HCT116 (cell line): ENCODE measurements around the gene BAHCC1. TPM values are rescaled to one million over a fixed set of nuclear protein-coding genes. Genes with fewer than 3 reads are reported as not detected.

Source experiments
- ATAC-seq: fragments of 200-7000 bp; cut with Tn5 transposase; 2 replicates; pipeline ENCODE4 v1.9.1; 2020; ENCODE audit warnings: mild to moderate bottlenecking, moderate library complexity
- BruUV-seq: library from RNA; stranded (reverse); fragments of 400-500 nt; replicated peaks from 2 replicates; lab custom pipeline; 2021; lab: Mats Ljungman, UMichigan
- CTCF ChIA-PET: fragments of 300-600 bp; sonication (Branson Sonifier 250); formaldehyde crosslinking; loops from one replicate; lab custom pipeline; 2021; ENCODE audit warnings: antibody characterized with exemption; lab: Charles Lee
- POLR2A ChIA-PET: fragments of 300-600, 350-600 bp; sonication (Branson Sonifier 250); formaldehyde crosslinking; loops from one replicate; lab custom pipeline; 2021; ENCODE audit warnings: antibody characterized with exemption; lab: Charles Lee
- RAD21 ChIA-PET, 2 experiments: fragments of 300-600 bp; sonication (Branson Sonifier 250); formaldehyde crosslinking; loops; one replicate each; lab custom pipeline; 2023; ENCODE audit warnings: low total read pairs in 2 of 2; ENCODE audit not compliant: uncharacterized antibody in 2 of 2, unreplicated experiment in 2 of 2, low non-redundant PET in 1 of 2; lab: Charles Lee
- DNase-seq: peaks from one replicate; pipeline ENCODE4 v3.0.0-alpha.2; 2010; ENCODE audit warnings: low read depth, low spot score
- H2AFZ ChIP-seq: fragments of 200-600 bp; shearing (Covaris generic), sonication (generic); 2 replicates; pipeline ENCODE4 v1.6.1; 2017; ENCODE audit warnings: low read depth, mixed run types, mixed read lengths, antibody characterized with exemption, low read length; ENCODE audit not compliant: poor library complexity, severe bottlenecking
- H3K27ac ChIP-seq: 2 replicates; pipeline ENCODE4 v1.5.1; 2012; ENCODE audit warnings: low read depth, low read length
- H3K27me3 ChIP-seq: fragments of 200-600 bp; sonication (generic); 2 replicates; pipeline ENCODE4 v1.6.1; 2016; ENCODE audit warnings: mixed run types, low read length, mixed read lengths; ENCODE audit not compliant: insufficient read depth
- H3K36me3 ChIP-seq, 2 experiments: fragments of 200-500 bp in 1 of 2; fragments of 200-600 bp in 1 of 2; sonication (Bioruptor generic) in 1 of 2; sonication (generic) in 1 of 2; 2 replicates each; pipeline versions ENCODE4 v1.5.1 to v1.6.1; 2014 to 2016; ENCODE audit warnings: low read length in 2 of 2, inconsistent platforms in 1 of 2, mixed read lengths in 1 of 2, mixed run types in 1 of 2; ENCODE audit not compliant: insufficient read depth in 2 of 2, control insufficient read depth in 1 of 2
- H3K4me1 ChIP-seq, 2 experiments: fragments of 200-600 bp in 1 of 2; sonication (generic) in 1 of 2; 2 replicates each; pipeline versions ENCODE4 v1.5.1 to v1.6.1; 2012 to 2017; ENCODE audit warnings: low read length in 2 of 2, inconsistent platforms in 1 of 2, mild to moderate bottlenecking in 1 of 2, mixed read lengths in 1 of 2, mixed run types in 1 of 2, moderate library complexity in 1 of 2; ENCODE audit not compliant: insufficient read depth in 2 of 2, control insufficient read depth in 1 of 2
- H3K4me2 ChIP-seq: fragments of 200-600 bp; sonication (generic); 2 replicates; pipeline ENCODE4 v1.6.1; 2017; ENCODE audit warnings: mixed run types, low read length, mixed read lengths
- H3K4me3 ChIP-seq, 2 experiments: fragments of 200-600 bp in 1 of 2; sonication (generic) in 1 of 2; replicated peaks in 1 of 2; 2 replicates each; pipeline ENCODE4 v1.5.1; 2011 to 2016; ENCODE audit warnings: low read length in 2 of 2, control low read depth in 1 of 2, low read depth in 1 of 2, mild to moderate bottlenecking in 1 of 2, mixed read lengths in 1 of 2, mixed run types in 1 of 2
- H3K79me2 ChIP-seq: fragments of 200-600 bp; sonication (generic); 2 replicates; pipeline ENCODE4 v1.6.1; 2017; ENCODE audit warnings: mild to moderate bottlenecking, mixed run types, low read length, moderate library complexity, mixed read lengths; ENCODE audit not compliant: insufficient read depth
- H3K9ac ChIP-seq: fragments of 200-600 bp; sonication (generic); 2 replicates; pipeline ENCODE4 v1.6.1; 2016; ENCODE audit warnings: low read length, mixed read lengths
- H3K9me2 ChIP-seq: fragments of 200-600 bp; sonication (generic), shearing (Covaris generic); 2 replicates; pipeline ENCODE4 v1.6.1; 2017; ENCODE audit warnings: mixed run types, mild to moderate bottlenecking, moderate library complexity; ENCODE audit not compliant: insufficient read depth
- H3K9me3 ChIP-seq, 2 experiments: fragments of 200-500 bp in 1 of 2; fragments of 200-600 bp in 1 of 2; sonication (Bioruptor generic) in 1 of 2; sonication (generic) in 1 of 2; 2 replicates each; pipeline ENCODE4 v1.6.1; 2014 to 2017; ENCODE audit warnings: low read length in 2 of 2, mixed read lengths in 2 of 2, inconsistent platforms in 1 of 2, low read depth in 1 of 2, mild to moderate bottlenecking in 1 of 2, mixed run types in 1 of 2, moderate library complexity in 1 of 2; ENCODE audit not compliant: control insufficient read depth in 1 of 2, insufficient read depth in 1 of 2
- H4K20me1 ChIP-seq: fragments of 200-600 bp; sonication (generic), shearing (Covaris generic); 2 replicates; pipeline ENCODE4 v1.6.1; 2017; ENCODE audit warnings: mixed run types, mild to moderate bottlenecking, moderate library complexity; ENCODE audit not compliant: insufficient read depth
- EZH2phosphoT487 ChIP-seq: fragments of 200-600 bp; IDR thresholded peaks from 2 replicates; pipeline ENCODE4 v1.6.1; 2018; ENCODE audit warnings: antibody characterized with exemption, borderline replicate concordance
- JUND ChIP-seq: IDR thresholded peaks from 2 replicates; pipeline ENCODE4 v1.6.1; 2012
- RAD21 ChIP-seq: IDR thresholded peaks from 2 replicates; pipeline ENCODE4 v1.6.1; 2012; ENCODE audit warnings: low read depth, mild to moderate bottlenecking
- ZNF274 ChIP-seq: fragments of 200-500 bp; sonication (Bioruptor generic); IDR thresholded peaks from 2 replicates; pipeline ENCODE4 v1.6.1; 2014; ENCODE audit warnings: mild to moderate bottlenecking, low read depth, low read length, inconsistent platforms
- intact Hi-C: fragments of 100-400 bp; cut with micrococcal nuclease; formaldehyde crosslinking; loops from 2 replicates; pipeline ENCODE4 v1.10.0; 2022
- total RNA-seq: library from RNA; stranded (reverse); gene quantifications from one replicate; pipeline ENCODE4 v1.2.1, GENCODE V29; 2021; ENCODE audit not compliant: unreplicated experiment
- TF ChIP-seq, protein P1 (sequence below): IDR thresholded peaks from 2 replicates; pipeline ENCODE4 v1.6.1; 2012

The BAHCC1 gene
- total RNA-seq, 1 experiment from 2014 or later, result 45.2 TPM

DNA sequence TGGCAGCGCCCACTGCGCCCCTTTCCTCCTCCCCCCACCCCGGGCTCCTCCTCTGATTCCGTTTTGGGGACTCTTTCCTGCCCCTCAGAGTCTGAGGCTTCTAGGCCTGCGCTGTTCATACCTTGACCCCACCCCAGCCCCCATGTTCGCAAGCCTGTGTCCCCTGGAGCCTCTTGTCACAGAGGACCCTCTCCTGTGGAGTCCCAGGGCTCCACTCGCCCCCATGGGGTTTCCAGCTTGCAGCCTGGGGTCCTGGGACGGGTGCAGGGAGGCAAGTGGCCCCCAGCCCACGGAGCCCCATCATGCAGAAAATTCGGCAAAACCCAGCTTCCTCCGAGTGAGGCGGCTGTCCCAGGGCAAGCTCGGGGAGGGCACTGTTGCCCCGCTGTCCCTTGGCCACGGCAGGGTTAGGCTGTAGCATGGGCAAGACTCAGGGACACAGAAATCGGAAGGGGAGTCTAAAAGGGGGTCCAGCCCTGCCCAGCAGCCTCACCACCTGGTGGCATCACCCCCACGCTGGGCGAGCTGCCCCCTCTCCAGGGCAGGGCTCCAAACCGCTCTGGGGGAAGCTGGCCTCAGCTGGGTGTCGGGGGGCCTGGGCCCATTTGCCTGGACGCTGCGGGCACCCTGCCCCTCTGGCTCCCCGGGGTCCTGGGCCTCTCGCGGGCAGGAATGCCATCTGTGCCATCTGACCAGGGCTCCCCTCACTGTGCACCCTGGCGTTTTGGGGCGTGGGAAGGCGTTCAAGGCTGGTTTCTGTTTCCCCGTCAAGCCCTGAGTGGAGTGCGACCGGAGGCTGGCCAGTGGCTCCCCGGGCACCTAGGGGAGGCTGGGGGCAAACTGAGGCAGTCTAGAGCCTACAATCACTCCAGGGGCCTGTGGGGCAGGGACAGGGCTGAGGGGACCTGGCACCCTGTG lies 11.5 kb upstream of the BAHCC1 start:
- RAD21 ChIA-PET, result no interaction called here
- no peaks in the 10 kb centered on the region for H3K36me3 ChIP-seq
- H3K27me3 ChIP-seq, result no peaks in the 10 kb centered on the region
- H3K4me1 ChIP-seq, result peaks cover 33 to 51% of the 10 kb centered on the region in 2 experiments
- ATAC-seq (no peak), DNase-seq (no peak)
- no peaks in the 10 kb centered on the region for H3K9me2 ChIP-seq
- no TSS peak for BruUV-seq
- no peak overlapping the region for H3K4me3 ChIP-seq
- intact Hi-C loops, result no loop called here
- no peaks in the 10 kb centered on the region for H3K9me3 ChIP-seq
- CTCF ChIA-PET, result interaction anchor here (0.6 kb wide), 1 partner anchor 11 kb away, joined by 3 read pairs; no protein-coding TSS in a partner anchor
- H4K20me1 ChIP-seq, result no peaks in the 10 kb centered on the region
- no peaks in the 10 kb centered on the region for H3K79me2 ChIP-seq
- H3K4me2 ChIP-seq, result no peak overlapping the region
- H3K27ac ChIP-seq, result no peak overlapping the region
- TF ChIP-seq JUND (no peak), RAD21 (no peak), EZH2phosphoT487 (no peak)
- H3K9ac ChIP-seq, result no peak overlapping the region
- H2AFZ ChIP-seq, result no peak overlapping the region
- POLR2A ChIA-PET, result no interaction called here

DNA sequence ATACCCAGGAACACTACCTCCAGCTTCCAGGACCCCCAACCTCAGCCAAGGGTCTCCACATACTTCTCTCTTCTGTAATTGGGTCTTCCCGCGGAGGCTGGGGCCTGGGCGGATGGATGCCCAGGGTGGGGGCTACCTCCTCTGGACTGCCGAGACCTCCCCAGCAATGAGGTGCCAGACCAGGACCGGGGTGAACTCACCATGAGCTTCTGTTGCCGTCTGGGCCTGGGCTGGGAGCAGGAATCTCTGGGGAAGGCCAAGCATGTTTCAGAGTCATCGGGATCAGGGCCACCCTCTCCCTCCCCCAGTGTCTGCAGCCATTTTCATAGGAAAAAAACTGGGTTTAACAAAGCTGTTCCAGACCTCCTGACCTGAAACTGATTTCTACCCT lies 10.3 kb upstream of the BAHCC1 start:
- H3K27me3 ChIP-seq, result no peaks in the 10 kb centered on the region
- CTCF ChIA-PET, result no interaction called here
- TF ChIP-seq, protein P1, sequence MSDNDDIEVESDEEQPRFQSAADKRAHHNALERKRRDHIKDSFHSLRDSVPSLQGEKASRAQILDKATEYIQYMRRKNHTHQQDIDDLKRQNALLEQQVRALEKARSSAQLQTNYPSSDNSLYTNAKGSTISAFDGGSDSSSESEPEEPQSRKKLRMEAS, result no peak
- no peak for TF ChIP-seq ZNF274
- TF ChIP-seq, all 23 proteins: peak for 0
- Histone ChIP-seq H3K4me3 (no peak overlapping the region), H3K4me2 (no peak overlapping the region), H4K20me1 (no peaks in the 10 kb centered on the region), H3K36me3 (no peaks in the 10 kb centered on the region), H3K27ac (no peak overlapping the region), H3K4me1 (peaks cover 35 to 52% of the 10 kb centered on the region in 2 experiments), H3K9me2 (no peaks in the 10 kb centered on the region), H3K79me2 (no peaks in the 10 kb centered on the region), H3K9me3 (no peaks in the 10 kb centered on the region), H3K9ac (no peak overlapping the region), H2AFZ (no peak overlapping the region)
- DNase-seq (no peak), ATAC-seq (no peak)
- RAD21 ChIA-PET, result no interaction called here
- POLR2A ChIA-PET, result interaction anchor here (1.7 kb wide), 1 partner anchor 10 kb away, joined by 8 read pairs; the partner anchor contains the start of gene BAHCC1
- intact Hi-C loops, result no loop called here
- no TSS peak for BruUV-seq
